HG02885 (cell line): Measurements from ENCODE around the gene MACF1.
"Not testable (repeated sequence)": the region's sequence is repeated elsewhere in the genome, so short reads cannot be mapped to it uniquely, and the experiment has no call there.

Experiments
- ATAC-seq: cut with Tn5 transposase; IDR thresholded peaks from one replicate; pipeline ENCODE4 v1.9.1; 2021; ENCODE audit warnings: mild to moderate bottlenecking; ENCODE audit not compliant: unreplicated experiment, poor library complexity

MACF1 gene, protein sequence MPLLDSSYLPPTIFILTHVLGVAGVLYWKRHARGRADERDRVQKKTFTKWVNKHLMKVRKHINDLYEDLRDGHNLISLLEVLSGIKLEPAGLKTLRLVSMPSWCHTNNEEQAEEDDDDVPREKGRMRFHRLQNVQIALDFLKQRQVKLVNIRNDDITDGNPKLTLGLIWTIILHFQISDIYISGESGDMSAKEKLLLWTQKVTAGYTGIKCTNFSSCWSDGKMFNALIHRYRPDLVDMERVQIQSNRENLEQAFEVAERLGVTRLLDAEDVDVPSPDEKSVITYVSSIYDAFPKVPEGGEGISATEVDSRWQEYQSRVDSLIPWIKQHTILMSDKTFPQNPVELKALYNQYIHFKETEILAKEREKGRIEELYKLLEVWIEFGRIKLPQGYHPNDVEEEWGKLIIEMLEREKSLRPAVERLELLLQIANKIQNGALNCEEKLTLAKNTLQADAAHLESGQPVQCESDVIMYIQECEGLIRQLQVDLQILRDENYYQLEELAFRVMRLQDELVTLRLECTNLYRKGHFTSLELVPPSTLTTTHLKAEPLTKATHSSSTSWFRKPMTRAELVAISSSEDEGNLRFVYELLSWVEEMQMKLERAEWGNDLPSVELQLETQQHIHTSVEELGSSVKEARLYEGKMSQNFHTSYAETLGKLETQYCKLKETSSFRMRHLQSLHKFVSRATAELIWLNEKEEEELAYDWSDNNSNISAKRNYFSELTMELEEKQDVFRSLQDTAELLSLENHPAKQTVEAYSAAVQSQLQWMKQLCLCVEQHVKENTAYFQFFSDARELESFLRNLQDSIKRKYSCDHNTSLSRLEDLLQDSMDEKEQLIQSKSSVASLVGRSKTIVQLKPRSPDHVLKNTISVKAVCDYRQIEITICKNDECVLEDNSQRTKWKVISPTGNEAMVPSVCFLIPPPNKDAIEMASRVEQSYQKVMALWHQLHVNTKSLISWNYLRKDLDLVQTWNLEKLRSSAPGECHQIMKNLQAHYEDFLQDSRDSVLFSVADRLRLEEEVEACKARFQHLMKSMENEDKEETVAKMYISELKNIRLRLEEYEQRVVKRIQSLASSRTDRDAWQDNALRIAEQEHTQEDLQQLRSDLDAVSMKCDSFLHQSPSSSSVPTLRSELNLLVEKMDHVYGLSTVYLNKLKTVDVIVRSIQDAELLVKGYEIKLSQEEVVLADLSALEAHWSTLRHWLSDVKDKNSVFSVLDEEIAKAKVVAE (N-terminal part only)

GRCh38 chr1:39204441-39205081, at the start of gene MACF1:
Gene MACF1, plus strand, starts transcription at chr1:39204695. Its CDS starts 328 bp downstream, at chr1:39205023.
- ATAC-seq = no peak

GRCh38 chr1:39157304-39157703, 47.2 kb upstream of the MACF1 start:
- no peak for ATAC-seq

- no peak for ATAC-seq
Observed at GRCh38 chr1:39158327-39159086, 46.0 kb upstream of the MACF1 start.

GRCh38 chr1:39159224-39160036, 45.1 kb upstream of the MACF1 start:
- ATAC-seq = no peak

DNA sequence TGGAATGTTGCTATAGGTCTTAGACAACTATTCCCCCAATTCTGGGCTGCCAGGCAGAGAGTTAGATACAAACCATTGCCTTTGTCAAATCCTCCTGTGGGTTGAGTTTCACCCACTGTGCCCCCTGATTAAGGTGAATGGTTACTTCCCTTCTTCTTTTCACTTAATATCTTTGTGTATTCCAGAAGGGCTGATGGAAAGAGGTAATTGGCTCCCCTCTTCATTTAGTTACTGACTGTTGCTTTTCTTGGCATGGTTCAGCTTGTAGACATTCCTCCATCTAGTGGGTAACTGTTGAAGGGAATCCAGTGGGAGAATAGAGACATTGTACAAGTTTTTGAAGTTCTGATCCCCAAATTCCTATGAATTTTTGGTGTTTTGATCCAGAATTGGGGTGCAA, 43.8 kb upstream of the MACF1 start:
- ATAC-seq = no peak

- not testable (repeated sequence) for ATAC-seq
Observed at GRCh38 chr1:39161811-39162210, 42.7 kb upstream of the MACF1 start.

DNA sequence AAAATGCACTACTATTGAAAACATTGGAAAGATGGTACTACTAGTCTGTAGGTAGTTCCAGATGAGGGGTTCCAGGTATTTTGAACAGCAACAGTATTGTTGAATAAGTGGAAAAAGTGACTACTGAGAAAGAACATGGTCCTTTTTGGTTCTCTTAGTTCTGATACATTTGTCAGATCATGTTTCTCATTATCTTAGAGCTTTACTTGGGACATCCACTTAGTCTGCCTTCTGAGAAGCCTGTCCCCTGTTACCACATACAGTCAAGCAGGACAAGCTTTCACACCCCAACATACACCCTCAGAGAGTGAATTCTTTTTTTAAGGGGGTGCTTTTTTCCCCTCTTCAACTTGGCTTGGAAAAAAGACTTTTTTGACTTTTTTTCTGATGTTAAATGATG, 41.0 kb upstream of the MACF1 start:
- ATAC-seq = no peak

DNA sequence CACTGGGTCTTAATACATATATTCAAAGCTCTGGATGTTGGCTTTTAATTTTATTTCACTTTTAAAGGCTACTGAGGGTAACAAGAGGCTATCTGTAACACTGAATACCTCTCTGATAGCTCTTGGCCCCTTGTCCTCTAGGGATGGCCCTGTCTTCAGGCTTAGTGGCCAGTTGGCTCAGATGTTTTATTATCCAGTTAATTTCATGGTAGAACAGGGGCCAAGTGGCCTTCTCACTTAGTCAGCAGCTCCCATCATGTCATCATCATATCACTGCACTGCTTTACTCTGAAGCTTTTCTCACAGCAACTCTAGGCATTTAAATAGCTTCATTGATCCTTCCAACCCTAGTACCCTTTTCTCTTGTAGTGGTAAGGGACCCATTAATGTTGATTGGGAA, 40.2 kb upstream of the MACF1 start:
- no peak for ATAC-seq

DNA sequence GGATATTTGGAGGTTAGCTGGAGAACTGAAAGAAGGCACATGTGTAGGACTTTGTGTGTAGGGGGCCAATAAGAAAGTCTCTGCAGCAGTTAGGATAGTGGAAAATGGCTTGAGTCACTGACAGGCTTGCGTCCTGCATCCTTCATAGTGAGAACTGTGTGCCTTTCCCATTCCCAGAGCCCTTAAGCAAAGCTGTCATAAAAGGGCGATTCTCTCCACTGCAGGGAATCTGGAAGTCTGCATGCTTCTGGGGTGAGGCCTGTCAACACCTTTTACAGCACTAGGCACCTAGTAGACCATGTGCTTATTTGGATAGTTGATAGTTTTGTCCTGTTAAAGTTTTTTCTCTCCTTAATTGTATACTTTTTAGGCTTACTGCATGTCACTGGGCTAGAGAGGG, 39.4 kb upstream of the MACF1 start:
- ATAC-seq = no peak

GRCh38 chr1:39165488-39165887, 39.0 kb upstream of the MACF1 start:
- no peak for ATAC-seq

DNA sequence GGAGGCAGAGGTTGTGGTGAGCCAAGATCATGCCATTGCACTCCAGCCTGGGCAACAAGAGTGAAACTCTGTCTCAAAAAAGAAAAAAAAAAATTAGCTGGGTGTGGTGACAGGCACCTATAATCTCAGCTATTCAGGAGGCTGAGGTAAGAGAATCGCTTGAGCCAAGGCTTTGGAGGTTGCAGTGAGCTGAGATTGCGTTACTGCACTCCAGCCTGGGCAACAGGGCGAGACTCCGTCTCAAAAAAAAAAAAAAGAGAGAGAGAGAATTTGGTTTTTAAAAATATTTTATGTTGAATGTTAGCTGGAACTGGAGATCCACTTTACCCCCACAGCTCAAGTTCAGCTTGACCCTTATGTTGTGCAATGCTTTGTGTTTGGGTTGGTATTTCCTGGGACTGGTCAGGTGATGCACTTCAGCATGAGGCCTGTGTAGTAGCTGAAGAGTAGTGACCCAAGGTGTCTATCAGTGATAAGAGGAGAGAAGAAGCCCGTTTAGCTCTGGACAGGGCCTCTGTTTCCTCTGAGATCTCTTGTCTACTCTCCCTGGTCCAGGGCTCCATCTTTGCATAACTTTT, 36.8 kb upstream of the MACF1 start:
- ATAC-seq = no peak

DNA sequence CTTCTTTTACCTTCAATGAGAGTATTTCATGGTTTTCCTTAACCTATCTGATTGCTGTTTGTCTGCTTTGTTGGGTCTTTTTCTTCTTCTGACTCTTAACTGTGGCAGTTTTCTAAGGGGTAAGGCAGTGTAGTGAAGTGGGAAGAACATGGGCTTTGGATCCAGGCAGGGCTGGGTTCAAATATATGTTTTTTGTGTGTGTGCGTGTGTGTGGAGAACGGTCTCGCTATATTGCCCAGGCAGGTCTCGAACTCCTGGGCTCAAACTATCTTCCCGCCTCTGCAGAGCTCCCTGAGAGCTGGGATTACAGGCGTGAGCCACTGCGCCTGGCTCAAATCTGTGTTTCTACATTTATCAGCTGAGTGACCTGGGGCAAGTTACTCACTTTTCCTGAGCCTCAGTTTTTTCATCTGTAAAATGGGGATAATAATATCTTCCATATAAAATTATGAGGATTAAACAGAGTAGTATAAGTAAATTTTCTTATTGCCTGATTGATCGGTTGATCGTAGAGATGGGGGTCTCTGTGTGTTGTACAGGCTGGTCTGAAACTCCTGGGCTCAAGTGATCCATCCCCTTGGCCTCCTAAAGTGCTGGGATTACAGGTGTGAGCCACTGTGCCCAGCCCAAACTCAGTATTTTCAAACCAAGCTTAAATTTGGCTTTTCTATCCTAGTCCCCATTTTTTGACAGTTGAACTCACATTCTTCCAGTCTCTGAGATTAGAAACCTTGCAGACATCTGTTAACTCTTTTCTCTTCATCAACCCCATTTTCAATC, 36.0 kb upstream of the MACF1 start:
- no peak for ATAC-seq

GRCh38 chr1:39170731-39171667, 33.5 kb upstream of the MACF1 start:
- no peak for ATAC-seq

GRCh38 chr1:39173119-39173994, 31.1 kb upstream of the MACF1 start:
- ATAC-seq = no peak

- no peak for ATAC-seq
Observed at GRCh38 chr1:39173995-39174380, 30.5 kb upstream of the MACF1 start.
